GM12891 (cell line): ENCODE measurements around the gene SEPTIN12.

Source experiments
- POLR2A ChIP-seq: IDR thresholded peaks from 2 replicates; pipeline ENCODE4 v1.6.1; 2011; ENCODE audit warnings: low read depth, low read length, control low read depth
- POLR2AphosphoS5 ChIP-seq: IDR thresholded peaks from 2 replicates; pipeline ENCODE4 v1.6.1; 2011; ENCODE audit warnings: low read depth, low read length, control low read depth
- TAF1 ChIP-seq: IDR thresholded peaks from 2 replicates; pipeline ENCODE4 v1.6.1; 2011; ENCODE audit warnings: low read depth, low read length, control low read depth

GRCh38 chr16:4811773-4812172 is 23.6 kb upstream of the SEPTIN12 start:
- TF ChIP-seq POLR2AphosphoS5 (no peak), POLR2A (no peak), TAF1 (no peak)
